PC-3 (cell line): Measurements from ENCODE around the gene ZNF101.

ENCODE experiments used
- EZH2 ChIP-seq: fragments of 300-600 bp; sonication (generic); IDR thresholded peaks from one replicate; pipeline ENCODE4 v1.6.1; 2017; ENCODE audit warnings: antibody characterized with exemption, mild to moderate bottlenecking, low read length; ENCODE audit not compliant: unreplicated experiment
- TF ChIP-seq, protein P1 (sequence below): fragments of 300-600 bp; sonication (generic); conservative IDR thresholded peaks from 2 replicates; pipeline ENCODE4 v1.5.1; 2017; ENCODE audit warnings: antibody characterized with exemption, low read depth, mild to moderate bottlenecking, low read length

GRCh38 chr19:19662871-19663255 lies 5.8 kb upstream of the ZNF101 start:
- TF ChIP-seq, protein P1, sequence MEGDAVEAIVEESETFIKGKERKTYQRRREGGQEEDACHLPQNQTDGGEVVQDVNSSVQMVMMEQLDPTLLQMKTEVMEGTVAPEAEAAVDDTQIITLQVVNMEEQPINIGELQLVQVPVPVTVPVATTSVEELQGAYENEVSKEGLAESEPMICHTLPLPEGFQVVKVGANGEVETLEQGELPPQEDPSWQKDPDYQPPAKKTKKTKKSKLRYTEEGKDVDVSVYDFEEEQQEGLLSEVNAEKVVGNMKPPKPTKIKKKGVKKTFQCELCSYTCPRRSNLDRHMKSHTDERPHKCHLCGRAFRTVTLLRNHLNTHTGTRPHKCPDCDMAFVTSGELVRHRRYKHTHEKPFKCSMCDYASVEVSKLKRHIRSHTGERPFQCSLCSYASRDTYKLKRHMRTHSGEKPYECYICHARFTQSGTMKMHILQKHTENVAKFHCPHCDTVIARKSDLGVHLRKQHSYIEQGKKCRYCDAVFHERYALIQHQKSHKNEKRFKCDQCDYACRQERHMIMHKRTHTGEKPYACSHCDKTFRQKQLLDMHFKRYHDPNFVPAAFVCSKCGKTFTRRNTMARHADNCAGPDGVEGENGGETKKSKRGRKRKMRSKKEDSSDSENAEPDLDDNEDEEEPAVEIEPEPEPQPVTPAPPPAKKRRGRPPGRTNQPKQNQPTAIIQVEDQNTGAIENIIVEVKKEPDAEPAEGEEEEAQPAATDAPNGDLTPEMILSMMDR: no peak
- no peak for TF ChIP-seq EZH2
